Measurements from ENCODE around the gene NPIPB8. TPM values are rescaled to one million over a fixed set of nuclear protein-coding genes. Genes with fewer than 3 reads are reported as not detected.

Gene NPIPB8
- total and polyA plus RNA-seq, 2 of the 13 experiments (the other 11 are each of a cell fraction or from before 2014, with no cell fraction given), result 0.49 to 2.3 TPM

DNA sequence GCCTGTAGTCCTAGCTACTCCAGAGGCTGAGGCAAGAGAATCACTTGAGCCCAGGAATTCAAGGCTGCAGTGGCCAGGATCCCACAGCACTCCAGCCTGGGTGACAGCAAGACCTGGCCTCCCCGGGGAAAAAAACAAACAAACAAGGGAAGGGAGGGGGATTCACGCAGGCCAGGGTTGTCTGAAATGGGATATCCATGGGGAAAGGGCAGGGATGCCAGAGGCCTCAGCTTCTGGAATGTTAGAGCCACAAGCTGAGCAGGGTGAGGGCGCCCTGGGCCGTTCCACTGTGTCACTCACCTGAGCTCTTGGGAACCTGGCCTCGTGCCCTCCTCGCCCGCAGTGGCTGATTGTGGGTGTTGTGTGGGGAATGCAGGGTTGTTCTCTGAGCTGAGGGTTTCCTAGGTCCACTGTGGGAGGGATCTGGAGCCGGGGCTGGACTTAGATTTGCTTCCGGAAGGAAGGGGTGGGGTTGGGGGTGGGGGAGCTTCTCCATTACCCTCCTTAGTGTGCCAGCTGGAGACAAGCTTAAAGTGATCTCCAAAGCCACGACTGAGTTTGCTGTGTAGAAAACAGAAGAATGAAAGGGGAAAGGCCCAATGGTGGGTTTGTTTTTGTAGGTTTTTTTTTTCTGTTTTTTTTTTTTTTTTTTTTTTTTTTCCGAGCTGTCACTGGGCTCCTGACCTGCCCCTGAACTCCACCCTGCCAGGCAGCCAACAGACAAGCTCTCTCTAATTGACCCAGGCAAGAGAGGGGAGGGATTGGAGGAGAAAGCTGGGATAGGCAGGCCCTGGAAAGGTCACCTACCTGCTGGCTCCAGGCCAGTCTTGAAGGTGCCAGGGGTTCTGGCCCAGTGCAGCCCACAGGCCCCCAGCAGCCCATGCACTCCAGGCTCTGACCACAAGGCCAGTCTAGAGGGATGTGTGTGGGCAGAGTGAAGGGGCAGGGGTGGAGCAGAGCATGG is 28.0 kb upstream of the NPIPB8 start, which contains the start of gene SULT1A1 (continued):
- TF ChIP-seq, protein P1, sequence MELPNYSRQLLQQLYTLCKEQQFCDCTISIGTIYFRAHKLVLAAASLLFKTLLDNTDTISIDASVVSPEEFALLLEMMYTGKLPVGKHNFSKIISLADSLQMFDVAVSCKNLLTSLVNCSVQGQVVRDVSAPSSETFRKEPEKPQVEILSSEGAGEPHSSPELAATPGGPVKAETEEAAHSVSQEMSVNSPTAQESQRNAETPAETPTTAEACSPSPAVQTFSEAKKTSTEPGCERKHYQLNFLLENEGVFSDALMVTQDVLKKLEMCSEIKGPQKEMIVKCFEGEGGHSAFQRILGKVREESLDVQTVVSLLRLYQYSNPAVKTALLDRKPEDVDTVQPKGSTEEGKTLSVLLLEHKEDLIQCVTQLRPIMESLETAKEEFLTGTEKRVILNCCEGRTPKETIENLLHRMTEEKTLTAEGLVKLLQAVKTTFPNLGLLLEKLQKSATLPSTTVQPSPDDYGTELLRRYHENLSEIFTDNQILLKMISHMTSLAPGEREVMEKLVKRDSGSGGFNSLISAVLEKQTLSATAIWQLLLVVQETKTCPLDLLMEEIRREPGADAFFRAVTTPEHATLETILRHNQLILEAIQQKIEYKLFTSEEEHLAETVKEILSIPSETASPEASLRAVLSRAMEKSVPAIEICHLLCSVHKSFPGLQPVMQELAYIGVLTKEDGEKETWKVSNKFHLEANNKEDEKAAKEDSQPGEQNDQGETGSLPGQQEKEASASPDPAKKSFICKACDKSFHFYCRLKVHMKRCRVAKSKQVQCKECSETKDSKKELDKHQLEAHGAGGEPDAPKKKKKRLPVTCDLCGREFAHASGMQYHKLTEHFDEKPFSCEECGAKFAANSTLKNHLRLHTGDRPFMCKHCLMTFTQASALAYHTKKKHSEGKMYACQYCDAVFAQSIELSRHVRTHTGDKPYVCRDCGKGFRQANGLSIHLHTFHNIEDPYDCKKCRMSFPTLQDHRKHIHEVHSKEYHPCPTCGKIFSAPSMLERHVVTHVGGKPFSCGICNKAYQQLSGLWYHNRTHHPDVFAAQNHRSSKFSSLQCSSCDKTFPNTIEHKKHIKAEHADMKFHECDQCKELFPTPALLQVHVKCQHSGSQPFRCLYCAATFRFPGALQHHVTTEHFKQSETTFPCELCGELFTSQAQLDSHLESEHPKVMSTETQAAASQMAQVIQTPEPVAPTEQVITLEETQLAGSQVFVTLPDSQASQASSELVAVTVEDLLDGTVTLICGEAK (IDR thresholded peaks at IDR 0.05), result no peak
- TF ChIP-seq, protein P1 (CRISPR knock-in tag; IDR thresholded peaks at IDR 0.05), result no peak
- peak; percentile 85 for TF ChIP-seq ZNF331 (CRISPR knock-in tag; IDR thresholded peaks at IDR 0.05)
- TF ChIP-seq, protein P2, sequence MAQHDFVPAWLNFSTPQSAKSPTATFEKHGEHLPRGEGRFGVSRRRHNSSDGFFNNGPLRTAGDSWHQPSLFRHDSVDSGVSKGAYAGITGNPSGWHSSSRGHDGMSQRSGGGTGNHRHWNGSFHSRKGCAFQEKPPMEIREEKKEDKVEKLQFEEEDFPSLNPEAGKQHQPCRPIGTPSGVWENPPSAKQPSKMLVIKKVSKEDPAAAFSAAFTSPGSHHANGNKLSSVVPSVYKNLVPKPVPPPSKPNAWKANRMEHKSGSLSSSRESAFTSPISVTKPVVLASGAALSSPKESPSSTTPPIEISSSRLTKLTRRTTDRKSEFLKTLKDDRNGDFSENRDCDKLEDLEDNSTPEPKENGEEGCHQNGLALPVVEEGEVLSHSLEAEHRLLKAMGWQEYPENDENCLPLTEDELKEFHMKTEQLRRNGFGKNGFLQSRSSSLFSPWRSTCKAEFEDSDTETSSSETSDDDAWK (CRISPR knock-in tag; IDR thresholded peaks at IDR 0.05), result no peak
- TF ChIP-seq ZNF225 (CRISPR knock-in tag; IDR thresholded peaks at IDR 0.05), result no peak; the same call in 1 of the 2 replicates
- no peak for TF ChIP-seq ZNF12 (CRISPR knock-in tag; IDR thresholded peaks at IDR 0.05)
- TF ChIP-seq ZKSCAN1 (IDR thresholded peaks at IDR 0.05; ENCODE audit: low read length), result no peak
- no peak for TF ChIP-seq AKAP8 (CRISPR knock-in tag; IDR thresholded peaks at IDR 0.05)
- TF ChIP-seq ZNF34 (CRISPR knock-in tag; IDR thresholded peaks at IDR 0.05; ENCODE audit: borderline replicate concordance), result no peak
- no peak; the same call in 1 of the 2 replicates for TF ChIP-seq GABPA (IDR thresholded peaks at IDR 0.05; ENCODE audit: low read depth, low read length)
- peak; percentile 82 for TF ChIP-seq GABPA (CRISPR knock-in tag; IDR thresholded peaks at IDR 0.05; ENCODE audit: low read depth)
- TF ChIP-seq KDM6A (CRISPR knock-in tag; IDR thresholded peaks at IDR 0.05; ENCODE audit: low read depth), result peak; percentile 45; the same call in 1 of the 2 replicates
- TF ChIP-seq, protein P3, sequence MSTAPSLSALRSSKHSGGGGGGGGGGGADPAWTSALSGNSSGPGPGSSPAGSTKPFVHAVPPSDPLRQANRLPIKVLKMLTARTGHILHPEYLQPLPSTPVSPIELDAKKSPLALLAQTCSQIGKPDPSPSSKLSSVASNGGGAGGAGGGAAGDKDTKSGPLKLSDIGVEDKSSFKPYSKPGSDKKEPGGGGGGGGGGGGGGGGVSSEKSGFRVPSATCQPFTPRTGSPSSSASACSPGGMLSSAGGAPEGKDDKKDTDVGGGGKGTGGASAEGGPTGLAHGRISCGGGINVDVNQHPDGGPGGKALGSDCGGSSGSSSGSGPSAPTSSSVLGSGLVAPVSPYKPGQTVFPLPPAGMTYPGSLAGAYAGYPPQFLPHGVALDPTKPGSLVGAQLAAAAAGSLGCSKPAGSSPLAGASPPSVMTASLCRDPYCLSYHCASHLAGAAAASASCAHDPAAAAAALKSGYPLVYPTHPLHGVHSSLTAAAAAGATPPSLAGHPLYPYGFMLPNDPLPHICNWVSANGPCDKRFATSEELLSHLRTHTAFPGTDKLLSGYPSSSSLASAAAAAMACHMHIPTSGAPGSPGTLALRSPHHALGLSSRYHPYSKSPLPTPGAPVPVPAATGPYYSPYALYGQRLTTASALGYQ (CRISPR knock-in tag; IDR thresholded peaks at IDR 0.05), result 0 out of 2 replicates have a peak, but pooled peaks have one; percentile 45
- TF ChIP-seq NFE2L1 (CRISPR knock-in tag; IDR thresholded peaks at IDR 0.05; ENCODE audit: borderline replicate concordance), result no peak; the same call in 1 of the 2 replicates
- TF ChIP-seq WIZ (CRISPR knock-in tag; IDR thresholded peaks at IDR 0.05), result no peak
- TF ChIP-seq RAD51 (IDR thresholded peaks at IDR 0.05; ENCODE audit: borderline replicate concordance), result no peak

Measured in HepG2 (cell line).